HG03342 (cell line): ENCODE data around the gene STAB2.

Experiments
- ATAC-seq: cut with Tn5 transposase; IDR thresholded peaks from one replicate; pipeline ENCODE4 v1.9.1; 2021; ENCODE audit warnings: mild to moderate bottlenecking, moderate library complexity; ENCODE audit not compliant: unreplicated experiment

The STAB2 gene

DNA sequence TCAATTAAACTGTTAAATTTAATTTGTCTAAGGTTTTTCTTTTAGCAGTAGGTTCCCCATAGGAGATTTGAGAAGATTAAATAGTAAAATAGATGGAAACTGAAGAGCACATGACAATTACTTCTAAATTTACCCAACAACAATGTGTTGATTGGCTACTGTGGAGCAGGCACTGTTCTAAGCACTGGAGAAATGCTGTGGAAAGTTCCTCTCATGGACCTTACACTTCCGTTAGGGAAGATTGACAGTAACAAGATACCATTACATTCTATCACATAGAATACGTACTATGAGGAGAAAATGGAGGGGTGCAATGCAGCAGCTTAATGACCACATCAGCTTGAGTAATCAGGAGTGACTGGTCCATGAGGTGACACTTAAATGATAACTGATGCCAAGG, 8.1 kb upstream of the STAB2 start:
- no peak for ATAC-seq

DNA sequence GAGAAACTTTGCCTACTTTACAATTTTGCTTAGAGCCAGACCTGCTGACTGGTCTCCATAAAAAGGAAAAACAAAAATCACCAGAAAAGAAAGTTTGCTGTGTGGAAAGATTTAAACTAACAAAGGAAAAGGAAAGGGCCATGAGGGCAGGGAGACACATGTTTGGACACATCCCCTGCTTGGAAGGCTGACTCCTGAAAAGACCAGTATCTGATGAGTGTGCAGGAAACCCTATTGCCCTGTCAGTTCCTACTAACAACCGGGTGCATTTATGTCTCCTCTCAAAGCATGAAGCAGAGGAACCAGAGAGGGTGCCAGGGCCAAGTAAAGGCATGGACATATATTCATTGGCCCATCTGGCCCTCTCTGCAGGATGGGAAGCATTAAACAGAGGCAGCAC, 7.0 kb upstream of the STAB2 start:
- no peak for ATAC-seq

DNA sequence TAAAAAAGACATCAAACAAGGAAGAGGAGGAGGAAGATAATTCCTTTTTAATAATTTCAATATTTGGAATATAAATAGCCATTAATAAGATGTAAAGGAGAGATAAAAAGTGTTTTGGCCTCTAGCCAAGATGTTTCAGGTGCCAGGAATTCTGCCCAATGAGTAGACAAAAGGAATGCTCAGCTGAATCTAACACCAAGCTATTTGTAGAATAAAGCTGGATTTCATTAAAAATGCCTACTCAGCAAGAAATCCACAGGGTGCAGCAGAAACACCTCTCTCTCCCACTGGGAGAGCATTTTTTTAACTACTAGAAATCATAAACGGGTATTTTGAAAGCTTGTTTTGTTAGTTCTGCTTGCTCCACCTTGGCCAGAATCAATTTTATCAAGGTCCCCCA, 4.1 kb upstream of the STAB2 start:
- ATAC-seq = no peak

DNA sequence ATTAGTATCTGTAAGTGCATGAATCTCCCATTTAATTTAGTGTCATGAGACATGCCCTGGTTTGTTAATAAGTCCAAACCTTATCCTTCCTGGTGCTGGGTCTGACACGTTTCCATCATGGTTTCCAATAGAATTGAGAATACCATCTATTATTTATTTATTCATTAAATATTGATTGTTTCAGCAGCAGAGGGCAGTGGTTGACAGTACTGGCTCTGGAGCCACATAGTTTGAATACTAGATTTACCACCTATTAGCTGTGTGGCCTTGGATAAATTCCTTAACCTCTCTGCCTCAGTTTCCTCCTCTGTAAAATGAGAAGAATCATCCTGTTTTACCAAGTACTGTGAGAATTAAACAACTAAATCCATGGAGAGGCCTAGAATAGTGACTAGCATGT, 941 bp upstream of the STAB2 start:
- ATAC-seq = no peak

DNA sequence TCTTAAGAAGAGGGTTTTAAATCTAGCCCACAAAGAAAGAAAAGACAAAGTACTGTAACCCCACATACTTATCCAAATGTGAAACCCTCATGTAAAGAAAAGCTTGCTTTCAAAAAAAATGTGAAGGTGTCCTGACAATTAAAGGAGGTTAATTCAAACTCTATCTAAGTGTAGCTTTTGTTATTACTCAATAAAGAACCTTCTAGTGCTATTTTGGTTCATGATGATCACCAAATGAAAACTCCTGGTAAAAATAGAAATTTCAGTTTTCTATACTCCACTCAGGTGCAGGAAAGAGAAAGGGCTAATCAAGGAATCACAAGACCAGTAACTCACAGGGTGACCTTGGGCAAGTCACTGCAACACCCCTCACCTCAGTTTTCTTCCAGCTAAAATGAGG, 1.6 kb downstream of the STAB2 start:
- no peak for ATAC-seq

DNA sequence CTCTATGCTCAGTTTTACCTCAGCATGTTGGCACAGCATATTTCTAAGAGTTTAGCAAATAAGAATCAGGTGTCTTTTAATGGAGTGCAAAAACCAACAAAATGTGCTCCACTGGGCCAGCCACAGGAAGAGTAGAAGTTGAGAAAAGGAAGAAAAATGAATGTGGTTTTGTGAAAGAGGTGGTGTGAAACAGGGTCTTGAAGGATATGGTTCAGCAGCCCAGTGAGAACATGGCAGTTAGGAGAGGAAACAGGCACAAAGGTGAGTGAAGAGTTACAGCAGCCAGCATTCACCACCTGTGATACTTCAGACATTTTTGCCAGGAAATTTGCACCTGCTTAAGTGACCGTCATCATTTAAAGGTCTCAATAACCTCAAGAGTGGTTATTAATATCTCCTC, 2.4 kb downstream of the STAB2 start:
- ATAC-seq = no peak

DNA sequence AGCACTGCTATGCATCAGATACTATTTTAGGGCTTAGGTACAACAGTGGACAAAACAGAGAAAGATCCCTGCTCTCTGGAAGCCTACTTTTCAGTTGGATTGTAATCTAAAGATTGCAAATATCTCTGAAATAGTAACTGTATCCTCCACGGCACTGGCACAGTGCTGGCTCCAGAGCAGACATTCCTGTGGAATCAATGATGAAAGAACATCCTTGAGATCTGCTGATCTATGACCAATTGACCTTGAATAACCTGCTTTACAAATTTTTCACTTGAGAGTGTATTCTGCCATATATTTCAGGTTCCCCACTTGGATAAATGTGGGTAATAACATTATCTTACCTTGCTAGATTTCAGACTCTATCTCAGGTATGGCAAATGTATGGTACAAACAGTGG, 3.2 kb downstream of the STAB2 start:
- no peak for ATAC-seq

DNA sequence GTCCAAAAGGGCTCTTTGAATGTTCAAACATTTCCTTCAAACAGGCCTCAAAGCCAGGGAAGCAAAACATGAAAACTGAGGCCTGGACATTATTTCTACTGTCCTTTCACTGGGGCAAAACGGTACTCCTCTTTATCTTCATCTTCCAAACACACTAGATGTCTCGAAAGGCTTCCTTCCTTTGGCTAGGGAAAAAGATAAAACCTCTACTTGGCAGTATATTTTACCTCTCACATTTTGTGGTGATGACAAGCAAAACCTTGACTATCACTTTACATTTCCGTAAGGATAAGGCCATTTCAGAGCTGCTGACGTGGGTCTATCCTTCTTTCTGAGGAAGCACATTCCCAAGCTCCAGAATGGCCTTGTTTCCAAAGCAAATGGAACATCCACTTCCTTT, 9.9 kb downstream of the STAB2 start:
- ATAC-seq = no peak

DNA sequence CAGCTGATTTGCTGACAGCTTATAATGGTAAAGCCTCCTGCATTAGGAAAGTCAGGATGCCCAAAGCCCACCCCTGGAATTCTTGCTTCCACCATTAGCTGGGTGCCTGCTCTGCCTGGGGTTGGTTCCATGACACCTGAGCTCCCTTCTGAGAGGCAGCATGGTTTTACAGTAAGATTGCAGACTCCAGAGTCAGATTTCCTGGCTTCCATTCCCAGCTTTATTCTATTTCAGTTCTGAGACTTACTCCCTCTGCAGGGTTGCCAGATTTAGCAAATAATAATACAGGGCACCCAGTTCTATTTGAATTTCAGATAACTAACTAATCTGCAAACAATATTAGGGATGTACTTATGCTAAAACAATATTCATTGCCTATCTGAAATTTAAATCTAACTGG, 12.2 kb downstream of the STAB2 start:
- no peak for ATAC-seq

DNA sequence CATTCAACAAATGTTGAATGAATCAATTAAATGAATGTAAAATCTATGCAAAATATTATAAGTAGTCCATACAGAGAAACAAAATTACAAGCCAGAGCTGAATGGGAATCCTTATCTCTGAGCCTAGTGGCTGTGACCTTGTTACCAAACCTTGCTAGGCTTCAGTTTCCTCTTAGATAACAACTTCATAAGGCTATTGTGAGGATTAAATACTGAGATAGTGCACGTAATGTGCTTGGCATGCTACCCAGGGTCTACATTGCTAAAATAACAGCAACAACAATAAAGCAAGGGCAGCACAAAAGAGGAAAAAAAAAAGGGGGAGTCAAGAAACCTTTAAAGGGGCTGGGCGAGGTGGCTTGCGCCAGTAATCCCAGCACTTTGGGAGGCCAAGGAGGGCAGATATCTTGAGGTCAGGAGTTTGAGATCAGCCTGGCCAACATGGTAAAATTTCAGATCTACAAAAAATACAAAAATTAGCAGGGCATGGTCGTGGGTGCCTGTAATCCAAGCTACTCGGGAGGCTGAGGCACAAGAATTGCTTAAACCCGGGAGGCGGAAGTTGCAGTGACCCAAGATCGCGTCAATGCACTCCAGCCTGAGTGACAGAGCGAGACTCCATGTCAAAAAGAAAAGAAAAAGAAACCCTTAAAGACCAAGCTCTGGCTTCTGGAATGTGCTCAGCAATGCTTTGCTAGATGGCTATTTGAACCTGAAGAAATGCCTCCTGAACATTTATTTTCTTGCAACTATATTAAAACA, 14.1 kb downstream of the STAB2 start:
- no peak for ATAC-seq

DNA sequence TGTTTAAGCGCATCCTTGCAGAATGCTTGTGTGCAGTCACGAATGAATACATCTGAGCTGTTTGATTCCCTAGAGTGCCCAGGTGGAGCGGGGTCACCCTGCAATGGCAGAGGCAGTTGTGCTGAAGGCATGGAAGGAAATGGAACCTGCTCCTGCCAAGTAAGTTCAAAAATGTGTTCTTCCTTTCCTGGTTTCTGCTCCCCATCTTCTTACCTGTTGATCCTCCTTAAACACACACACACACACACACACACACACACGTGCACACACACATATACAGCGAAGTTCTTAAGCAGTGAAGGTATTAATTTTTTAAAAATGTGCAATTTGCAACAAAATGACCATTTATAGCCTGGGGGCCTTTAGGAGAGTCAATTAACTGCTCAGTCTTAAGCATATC, 33.3 kb downstream of the STAB2 start:
- ATAC-seq = no peak

DNA sequence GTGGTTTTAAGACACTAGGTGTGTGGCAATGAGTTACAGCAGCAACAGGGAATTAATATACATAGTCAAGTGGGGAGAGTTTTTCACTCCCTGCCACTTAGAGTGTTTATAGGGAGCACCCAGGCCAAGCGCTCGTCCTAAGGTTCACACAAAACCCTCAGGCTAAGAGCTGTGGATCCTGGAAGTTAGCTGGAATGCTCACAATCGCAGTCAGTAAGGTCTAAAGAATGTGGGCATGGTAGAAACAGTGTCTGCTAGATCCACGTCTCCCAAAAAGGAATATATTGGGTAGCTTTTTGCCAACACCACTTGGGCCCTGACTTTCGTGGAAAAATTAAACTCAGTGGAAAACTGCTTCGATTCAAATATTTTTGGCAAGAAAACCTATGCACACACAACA, 36.6 kb downstream of the STAB2 start:
- ATAC-seq = no peak

DNA sequence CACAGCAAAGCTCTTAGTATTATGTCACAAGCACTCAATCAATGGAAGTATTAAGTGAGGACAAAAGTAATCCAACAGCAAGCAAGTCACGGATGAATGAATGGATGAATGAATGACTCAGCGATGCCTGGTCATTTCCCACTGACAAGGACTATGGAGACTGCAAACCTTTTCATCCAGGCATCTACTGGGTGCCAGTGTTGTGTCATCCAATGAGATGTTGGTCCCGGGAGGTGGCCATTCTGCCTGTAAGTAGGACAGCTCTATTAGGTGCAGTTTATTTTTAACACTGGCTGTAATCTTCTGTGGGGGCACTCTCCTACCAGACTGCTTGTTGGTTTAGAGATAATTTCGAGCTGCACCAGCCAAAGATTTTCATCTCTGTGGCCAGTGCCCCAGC, 39.4 kb downstream of the STAB2 start:
- ATAC-seq = no peak

DNA sequence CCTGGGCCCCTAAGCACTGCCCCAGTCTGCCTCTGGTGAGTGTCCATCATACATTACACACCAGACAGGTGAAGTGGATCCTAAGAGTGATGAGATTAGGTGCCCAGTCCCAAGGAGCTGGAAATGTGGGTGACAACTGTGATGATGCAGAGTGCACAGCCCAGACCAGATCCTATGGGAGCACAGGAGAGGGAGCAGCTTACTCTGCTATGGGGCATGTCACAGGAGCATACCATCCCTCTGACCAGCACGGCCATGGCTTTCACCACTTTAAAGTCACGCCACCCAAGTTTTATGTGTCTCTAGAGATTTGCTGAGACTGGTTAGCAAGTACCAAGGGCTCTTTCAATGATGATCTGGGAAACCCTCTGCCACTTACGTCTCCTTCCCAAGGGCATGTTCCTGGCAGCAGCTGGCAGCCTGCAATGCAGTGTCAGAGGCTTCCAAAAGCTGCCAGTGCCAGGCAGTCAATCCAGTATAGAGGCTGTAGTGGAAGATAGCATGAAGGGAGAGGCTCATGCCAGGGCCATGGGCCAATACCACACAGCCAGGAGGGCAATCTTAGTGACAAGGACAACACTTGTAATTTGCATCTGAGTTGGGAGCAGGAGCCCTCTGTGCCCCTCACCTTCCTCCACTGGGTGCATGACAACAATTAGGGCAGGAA, 40.2 kb downstream of the STAB2 start:
- no peak for ATAC-seq

DNA sequence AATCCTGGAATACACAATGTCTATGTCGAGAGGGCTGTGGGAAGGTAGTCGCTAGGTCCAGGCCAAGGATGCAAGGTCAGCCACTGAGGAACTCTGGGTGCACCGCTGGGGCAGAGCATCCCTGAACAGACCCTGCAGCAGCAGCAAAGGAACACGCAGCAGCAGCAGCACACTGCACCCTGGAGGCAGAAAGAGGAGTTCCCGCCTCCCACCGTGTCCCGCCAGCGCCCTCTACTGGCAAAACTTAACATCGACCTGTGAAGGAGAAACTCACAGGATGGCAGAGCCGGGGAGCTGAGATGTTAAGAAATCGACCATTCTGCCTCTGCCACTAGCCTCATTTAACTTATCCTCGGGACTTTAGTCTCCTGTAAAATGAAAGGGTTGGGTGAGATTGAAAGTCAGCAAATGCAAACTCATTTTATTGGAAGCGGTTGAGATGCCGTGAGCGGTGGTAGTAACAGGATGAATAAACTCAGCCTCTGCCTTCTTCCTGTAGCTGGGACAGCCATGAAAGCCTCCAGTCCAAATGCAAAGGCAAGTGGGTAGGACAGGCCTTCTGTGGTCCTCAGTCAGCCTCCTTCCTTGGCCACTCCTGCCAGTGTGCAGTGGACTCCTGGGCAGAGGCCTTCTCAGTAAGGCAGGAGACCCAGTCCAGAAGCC, 45.6 kb downstream of the STAB2 start:
- ATAC-seq = peak; percentile 86

DNA sequence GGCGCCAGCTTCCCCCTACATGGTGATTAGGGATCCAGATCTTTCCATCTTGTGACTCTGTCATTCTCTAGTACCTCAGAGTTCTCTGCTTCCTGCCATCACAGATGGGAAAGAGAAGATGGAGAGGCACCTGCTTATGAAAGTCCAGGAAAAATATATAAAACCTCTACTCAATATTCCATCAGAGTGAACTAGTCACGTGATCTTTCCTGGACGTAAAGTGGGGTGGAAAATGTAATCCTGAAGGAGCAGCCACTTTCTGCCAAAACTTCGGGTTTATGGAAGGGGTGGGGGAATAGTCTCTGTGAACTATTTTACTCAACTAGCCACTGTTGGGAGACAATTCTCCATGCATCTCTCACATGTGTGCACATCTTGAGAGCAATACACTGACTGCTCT, 47.7 kb downstream of the STAB2 start:
- no peak for ATAC-seq

DNA sequence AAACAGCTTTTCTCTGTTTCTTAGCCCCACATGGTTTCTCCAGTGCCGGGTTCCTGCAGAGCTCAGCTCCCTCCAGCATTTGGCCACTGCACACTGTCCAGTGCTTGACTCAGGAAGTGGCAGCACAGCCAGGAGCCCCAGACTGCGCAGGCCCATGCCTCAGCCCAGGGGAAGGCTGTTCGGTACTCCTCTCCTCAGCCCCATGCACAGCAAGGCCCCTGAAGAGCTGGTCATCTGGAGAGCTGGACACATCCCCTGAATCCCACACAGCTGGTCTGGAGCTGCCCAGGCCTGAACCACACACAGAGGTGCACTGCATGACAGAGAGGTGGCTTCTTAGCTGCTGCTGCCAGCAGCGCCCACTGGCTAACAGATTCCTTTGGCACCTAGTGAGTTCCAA, 48.3 kb downstream of the STAB2 start:
- no peak for ATAC-seq

DNA sequence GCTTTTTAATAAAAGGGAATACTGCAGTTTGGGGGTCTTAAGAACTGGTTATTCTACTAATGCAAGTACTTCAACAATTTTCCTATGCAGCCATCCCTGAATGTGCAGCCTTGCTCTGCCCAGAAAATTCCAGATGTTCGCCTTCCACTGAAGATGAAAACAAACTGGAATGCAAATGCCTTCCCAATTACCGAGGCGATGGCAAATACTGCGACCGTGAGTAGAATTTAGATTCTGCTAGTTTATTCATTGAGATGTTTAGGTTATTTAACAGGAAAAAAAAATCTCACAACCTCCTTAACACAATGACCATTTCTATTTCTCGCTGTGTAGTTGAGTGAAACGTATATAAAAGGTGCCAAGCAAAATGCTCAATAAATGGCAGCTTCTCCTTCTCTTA, 49.9 kb downstream of the STAB2 start:
- ATAC-seq = no peak

DNA sequence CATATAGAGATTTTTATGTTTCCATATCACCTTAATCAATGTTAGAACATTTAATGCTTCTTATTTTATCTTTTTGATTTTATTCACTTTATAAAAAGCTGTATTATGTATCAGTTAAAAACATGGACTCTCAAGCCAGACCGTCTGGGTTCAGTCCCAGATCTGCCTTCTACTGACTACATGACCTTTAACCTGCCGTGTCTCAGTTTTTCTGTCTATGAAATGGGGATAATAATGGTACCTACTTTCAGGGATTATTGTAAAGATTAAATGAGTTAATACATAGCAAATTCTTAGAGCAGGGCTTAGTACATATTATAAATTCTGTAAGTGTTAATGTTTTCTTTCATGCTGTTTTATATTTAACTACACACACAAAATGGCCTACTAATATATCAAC, 50.4 kb downstream of the STAB2 start:
- ATAC-seq = no peak

DNA sequence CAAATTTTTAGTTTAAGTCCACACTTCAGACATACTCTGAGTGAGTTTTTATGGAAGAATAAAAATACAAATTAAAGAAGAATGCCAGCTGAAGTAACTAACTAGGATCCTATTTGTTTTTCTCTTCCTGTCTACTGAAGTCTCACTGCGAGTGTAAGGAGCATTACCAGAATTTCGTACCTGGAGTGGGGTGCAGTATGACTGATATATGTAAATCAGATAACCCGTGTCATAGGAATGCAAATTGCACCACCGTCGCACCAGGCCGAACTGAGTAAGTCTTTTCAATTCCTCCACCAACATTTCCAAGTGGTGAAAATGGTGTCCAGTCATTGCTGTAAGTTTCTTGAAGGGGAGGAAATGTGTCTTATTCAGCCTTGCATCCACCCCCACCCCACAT, 52.9 kb downstream of the STAB2 start:
- no peak for ATAC-seq

DNA sequence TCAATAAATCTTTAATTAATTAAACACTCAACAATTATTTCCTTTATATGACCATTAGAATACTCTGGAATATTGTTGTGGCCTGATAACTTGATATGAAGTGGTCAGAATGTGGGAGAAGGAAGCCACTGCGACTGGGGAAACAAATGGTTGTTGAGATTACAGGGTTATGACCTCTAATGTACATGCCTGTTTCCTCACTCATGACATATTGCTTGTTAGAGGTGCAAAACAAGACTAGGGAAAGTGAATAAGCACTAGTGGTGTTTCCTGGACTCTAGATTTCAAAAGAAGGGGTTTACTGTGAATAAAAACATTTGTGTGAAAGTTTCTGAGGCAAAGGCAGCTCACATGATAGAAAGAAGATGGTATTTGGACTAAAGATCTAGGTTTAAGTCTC, 53.3 kb downstream of the STAB2 start:
- no peak for ATAC-seq

DNA sequence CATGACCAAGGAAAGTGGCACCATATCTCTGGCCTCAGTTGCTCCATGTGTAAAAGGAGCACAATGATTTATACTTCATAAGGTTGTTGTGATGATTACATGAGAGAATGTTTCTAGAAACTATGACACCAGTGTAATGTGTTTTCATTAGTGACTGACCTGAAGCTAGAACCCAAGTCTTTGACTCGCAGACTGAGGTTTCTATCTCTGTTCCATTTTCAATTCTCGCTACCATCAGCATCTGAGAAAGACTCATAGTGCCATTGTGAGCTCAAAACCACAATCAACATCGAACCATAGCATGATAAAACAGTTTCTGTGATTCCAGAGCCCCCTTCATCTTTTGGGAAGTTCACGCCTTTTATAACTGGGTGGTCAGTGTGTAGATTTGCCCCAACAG, 53.8 kb downstream of the STAB2 start:
- no peak for ATAC-seq
